ENCODE data around the gene CAB39. TPM values are rescaled to one million over a fixed set of nuclear protein-coding genes. Genes with fewer than 3 reads are reported as not detected.

CAB39 gene
- total RNA-seq, 1 donor from 2014 or later = 59.0 TPM

DNA sequence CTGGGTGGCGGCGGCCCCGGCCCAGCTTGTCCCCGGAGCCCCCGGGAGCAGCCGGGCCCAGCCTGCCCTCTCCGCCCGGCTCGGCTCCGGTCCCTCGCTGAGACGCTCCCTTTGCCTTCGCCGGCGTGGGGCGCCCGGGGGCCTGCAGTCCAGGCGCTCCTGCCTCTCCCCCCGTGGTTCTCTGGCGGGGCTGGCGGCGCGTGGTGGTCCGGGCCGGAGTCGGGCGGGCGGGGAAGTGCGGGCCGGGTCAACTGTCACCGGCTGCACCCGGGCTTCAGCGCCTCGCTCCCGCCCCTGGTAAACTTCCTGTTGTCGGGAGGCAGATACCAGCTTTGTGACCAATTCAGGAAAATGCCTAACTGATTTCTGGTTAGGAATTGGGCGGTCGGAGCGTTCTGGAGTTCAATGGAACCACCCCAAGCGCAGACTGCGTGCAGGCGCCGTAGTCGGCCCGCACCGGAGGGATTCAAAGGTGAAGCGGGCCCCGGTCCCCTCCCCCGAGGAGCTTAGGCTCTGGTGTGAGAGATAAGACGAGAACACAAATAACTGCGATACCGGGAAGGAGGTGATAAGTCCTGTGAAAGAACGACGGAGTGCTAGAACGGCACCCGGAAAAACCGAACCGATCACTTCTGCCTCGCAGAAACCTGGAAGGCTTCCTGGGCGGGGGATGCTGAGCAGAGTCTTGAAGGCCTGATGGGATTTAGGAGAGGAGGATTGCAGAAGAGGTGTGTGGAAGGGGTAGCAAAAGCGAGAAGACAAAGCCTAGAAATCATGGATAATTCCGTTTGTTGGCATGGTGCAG lies 891 bp downstream of the CAB39 start:
- H3K4me1 ChIP-seq = peaks cover 21% of the 10 kb centered on the region
- Mint-ChIP-seq H3K27me3 (ENCODE audit: insufficient read depth, low read depth) (peaks cover 8% of the 10 kb centered on the region), H3K4me3 (peak overlapping the region; percentile 97), H3K36me3 (peaks cover 2% of the 10 kb centered on the region), H3K4me1 (peaks cover 43% of the 10 kb centered on the region), H3K27ac (peak overlapping the region; percentile 89), H3K9me3 (no peaks in the 10 kb centered on the region)
- peak overlapping the region; percentile 84 for H3K4me3 ChIP-seq
- peak; percentile 68 for DNase-seq (ENCODE audit: low spot score)
- no peak overlapping the region for H2AFZ ChIP-seq (replicated peaks)
- peaks cover 15% of the 10 kb centered on the region for H3F3A ChIP-seq (ENCODE audit: low read depth)
- peak overlapping the region; percentile 86 for H3K4me2 ChIP-seq
- peaks cover 56% of the 10 kb centered on the region for H3K79me2 ChIP-seq (ENCODE audit: low read depth)
- peak overlapping the region; percentile 87 for H3K9ac ChIP-seq
- TF ChIP-seq EZH2phosphoT487 (IDR thresholded peaks at IDR 0.05) = peak; percentile 39
- TF ChIP-seq, protein P1, sequence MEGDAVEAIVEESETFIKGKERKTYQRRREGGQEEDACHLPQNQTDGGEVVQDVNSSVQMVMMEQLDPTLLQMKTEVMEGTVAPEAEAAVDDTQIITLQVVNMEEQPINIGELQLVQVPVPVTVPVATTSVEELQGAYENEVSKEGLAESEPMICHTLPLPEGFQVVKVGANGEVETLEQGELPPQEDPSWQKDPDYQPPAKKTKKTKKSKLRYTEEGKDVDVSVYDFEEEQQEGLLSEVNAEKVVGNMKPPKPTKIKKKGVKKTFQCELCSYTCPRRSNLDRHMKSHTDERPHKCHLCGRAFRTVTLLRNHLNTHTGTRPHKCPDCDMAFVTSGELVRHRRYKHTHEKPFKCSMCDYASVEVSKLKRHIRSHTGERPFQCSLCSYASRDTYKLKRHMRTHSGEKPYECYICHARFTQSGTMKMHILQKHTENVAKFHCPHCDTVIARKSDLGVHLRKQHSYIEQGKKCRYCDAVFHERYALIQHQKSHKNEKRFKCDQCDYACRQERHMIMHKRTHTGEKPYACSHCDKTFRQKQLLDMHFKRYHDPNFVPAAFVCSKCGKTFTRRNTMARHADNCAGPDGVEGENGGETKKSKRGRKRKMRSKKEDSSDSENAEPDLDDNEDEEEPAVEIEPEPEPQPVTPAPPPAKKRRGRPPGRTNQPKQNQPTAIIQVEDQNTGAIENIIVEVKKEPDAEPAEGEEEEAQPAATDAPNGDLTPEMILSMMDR (IDR thresholded peaks at IDR 0.05) = no peak
- H3K27me3 ChIP-seq = no peaks in the 10 kb centered on the region
- peak overlapping the region; percentile 17 for H3K27ac ChIP-seq
- H3K9me3 ChIP-seq (ENCODE audit: low read depth) = no peaks in the 10 kb centered on the region
- peaks cover 51% of the 10 kb centered on the region for H4K20me1 ChIP-seq (ENCODE audit: low read depth)
- no peaks in the 10 kb centered on the region for H3K36me3 ChIP-seq

- H3K27ac ChIP-seq = no peak overlapping the region
- Mint-ChIP-seq H3K4me1 (peaks cover 43% of the 10 kb centered on the region), H3K4me3 (peak overlapping the region; percentile 97), H3K9me3 (no peaks in the 10 kb centered on the region), H3K27me3 (ENCODE audit: insufficient read depth, low read depth) (peaks cover 8% of the 10 kb centered on the region), H3K36me3 (peaks cover 2% of the 10 kb centered on the region), H3K27ac (peak overlapping the region; percentile 89)
- H3K27me3 ChIP-seq = no peaks in the 10 kb centered on the region
- H3K4me1 ChIP-seq = peaks cover 21% of the 10 kb centered on the region
- H4K20me1 ChIP-seq (ENCODE audit: low read depth) = peaks cover 53% of the 10 kb centered on the region
- peak overlapping the region; percentile 84 for H3K4me3 ChIP-seq
- H3K9ac ChIP-seq = peak overlapping the region; percentile 87
- DNase-seq (ENCODE audit: low spot score) = peak; percentile 29
- peaks cover 62% of the 10 kb centered on the region for H3K79me2 ChIP-seq (ENCODE audit: low read depth)
- no peaks in the 10 kb centered on the region for H3K9me3 ChIP-seq (ENCODE audit: low read depth)
- H2AFZ ChIP-seq (replicated peaks) = no peak overlapping the region
- H3K36me3 ChIP-seq = no peaks in the 10 kb centered on the region
- peaks cover 15% of the 10 kb centered on the region for H3F3A ChIP-seq (ENCODE audit: low read depth)
- H3K4me2 ChIP-seq = peak overlapping the region; percentile 86
- TF ChIP-seq EZH2 (IDR thresholded peaks at IDR 0.05) (no peak), EZH2phosphoT487 (IDR thresholded peaks at IDR 0.05) (no peak)
- TF ChIP-seq, protein P1 (IDR thresholded peaks at IDR 0.05) = no peak
These were observed 1.5 kb downstream of the CAB39 start for GRCh38 chr2:230714136-230714480.

DNA sequence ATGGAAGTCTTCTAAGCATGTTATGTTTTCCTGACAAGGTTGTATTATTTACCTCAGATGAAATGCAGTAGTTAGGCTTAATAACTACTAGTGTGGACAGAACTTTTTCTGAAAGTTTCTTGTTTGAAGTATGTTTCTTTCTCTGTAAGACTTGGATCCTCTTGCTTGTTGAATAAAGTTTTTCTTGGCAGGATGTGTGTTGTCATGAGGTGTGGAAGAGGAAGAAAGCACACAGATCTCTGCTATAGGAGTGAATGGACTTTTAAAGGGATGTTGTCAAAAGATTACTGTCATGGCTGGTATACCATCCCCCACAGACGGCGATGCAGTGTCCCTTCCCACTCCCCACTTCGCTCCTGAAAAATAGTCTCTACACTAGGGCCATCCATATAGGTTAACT lies 2.6 kb downstream of the CAB39 start:
- H2AFZ ChIP-seq (replicated peaks) = no peak overlapping the region
- H3K9me3 ChIP-seq (ENCODE audit: low read depth) = no peaks in the 10 kb centered on the region
- Mint-ChIP-seq H3K36me3 (peaks cover 4% of the 10 kb centered on the region), H3K9me3 (no peaks in the 10 kb centered on the region), H3K4me1 (peaks cover 48% of the 10 kb centered on the region), H3K27me3 (ENCODE audit: insufficient read depth, low read depth) (peaks cover 6% of the 10 kb centered on the region), H3K27ac (no peak overlapping the region), H3K4me3 (peak overlapping the region; percentile 21)
- no peak overlapping the region for H3K9ac ChIP-seq
- H3K36me3 ChIP-seq = no peaks in the 10 kb centered on the region
- peaks cover 57% of the 10 kb centered on the region for H4K20me1 ChIP-seq (ENCODE audit: low read depth)
- H3F3A ChIP-seq (ENCODE audit: low read depth) = peaks cover 15% of the 10 kb centered on the region
- H3K4me3 ChIP-seq = no peak overlapping the region
- H3K79me2 ChIP-seq (ENCODE audit: low read depth) = peaks cover 73% of the 10 kb centered on the region
- TF ChIP-seq, protein P1 (IDR thresholded peaks at IDR 0.05) = no peak
- no peak for TF ChIP-seq EZH2phosphoT487 (IDR thresholded peaks at IDR 0.05)
- TF ChIP-seq EZH2 (IDR thresholded peaks at IDR 0.05) = no peak
- no peaks in the 10 kb centered on the region for H3K27me3 ChIP-seq
- H3K27ac ChIP-seq = no peak overlapping the region
- peak overlapping the region; percentile 86 for H3K4me2 ChIP-seq
- DNase-seq (ENCODE audit: low spot score) = no peak
- peaks cover 21% of the 10 kb centered on the region for H3K4me1 ChIP-seq

Data from neural progenitor cell (in vitro differentiated cells).